HepG2 (cell line): ENCODE measurements around the gene OPA3. TPM values are rescaled to one million over a fixed set of nuclear protein-coding genes. Genes with fewer than 3 reads are reported as not detected.

Source experiments
- ATAD3A ChIP-seq: sonication (generic); formaldehyde crosslinking; IDR thresholded peaks from 2 replicates; pipeline ENCODE4 v1.4.0; 2020; ENCODE audit warnings: missing genetic modification reagents
- CHD2 ChIP-seq: IDR thresholded peaks from 2 replicates; pipeline ENCODE4 v1.6.1; 2011; ENCODE audit warnings: low read depth, low read length, improper control_type of control experiment
- POLR2AphosphoS2 ChIP-seq: IDR thresholded peaks from 2 replicates; pipeline ENCODE4 v1.6.1; 2011; ENCODE audit warnings: low read depth, low read length, improper control_type of control experiment
- SOX13 ChIP-seq, 3 experiments: fragments of 450-650 bp in 1 of 3; sonication (generic) in 1 of 3; formaldehyde crosslinking in 1 of 3; IDR thresholded peaks in 2 of 3; conservative IDR thresholded peaks in 1 of 3; 2 replicates each; pipeline versions ENCODE4 v1.5.0 to v1.6.1; 2016 to 2020; ENCODE audit warnings: antibody characterized with exemption in 1 of 3, mild to moderate bottlenecking in 1 of 3, missing compliant biosample characterization in 1 of 3, missing genetic modification reagents in 1 of 3, moderate library complexity in 1 of 3
- TBX3 ChIP-seq: fragments of 450-650 bp; IDR thresholded peaks from 2 replicates; pipeline ENCODE4 v1.6.1; 2017; ENCODE audit warnings: antibody characterized with exemption, mild to moderate bottlenecking, inconsistent platforms, borderline replicate concordance
- ZNF569 ChIP-seq: sonication (generic); formaldehyde crosslinking; IDR thresholded peaks from 2 replicates; pipeline ENCODE4 v1.5.0; 2020; ENCODE audit warnings: mild to moderate bottlenecking, missing genetic modification reagents, moderate library complexity, borderline replicate concordance
- polyA plus RNA-seq, 8 experiments: library from polyadenylated mRNA; depleted of rRNA in 3 of 8; stranded (reverse) in 7 of 8; unstranded in 1 of 8; fragments of >200 nt; fragmentation: Illumina TruSeq in 4 of 8; extraction: Trizol in 4 of 8; gene quantifications; 2 replicates each; pipeline versions ENCODE4 v1.2.1 to v1.2.3, GENCODE V29; 2011 to 2016; ENCODE audit warnings: low read depth in 4 of 8, missing spikeins in 1 of 8, mixed read lengths in 1 of 8; ENCODE audit not compliant: insufficient read depth in 1 of 8
- total RNA-seq, 5 experiments: library from RNA; depleted of rRNA; stranded (reverse); fragments of >200 nt; fragmentation: Illumina TruSeq; extraction: Trizol; gene quantifications; 2 replicates each; pipeline ENCODE4 v1.2.3, GENCODE V29; 2016; ENCODE audit warnings: low read depth in 1 of 5
- TF ChIP-seq, protein P1 (sequence below): sonication (generic); formaldehyde crosslinking; IDR thresholded peaks from 2 replicates; pipeline ENCODE4 v1.4.0; 2020; ENCODE audit warnings: missing genetic modification reagents
- TF ChIP-seq, protein P2 (sequence below): sonication (generic); formaldehyde crosslinking; IDR thresholded peaks from 2 replicates; pipeline ENCODE4 v1.4.0; 2020; ENCODE audit warnings: missing genetic modification reagents
- TF ChIP-seq, protein P3 (sequence below): IDR thresholded peaks from 2 replicates; pipeline ENCODE4 v1.6.1; 2016; ENCODE audit warnings: low read depth, missing genetic modification reagents, missing compliant biosample characterization
- TF ChIP-seq, protein P4 (sequence below): sonication (generic); formaldehyde crosslinking; IDR thresholded peaks from 2 replicates; pipeline ENCODE4 v1.4.0; 2020; ENCODE audit warnings: missing genetic modification reagents
- TF ChIP-seq, protein P5 (sequence below): sonication (generic); formaldehyde crosslinking; IDR thresholded peaks from 2 replicates; pipeline ENCODE4 v1.8.0; 2023; ENCODE audit warnings: mild to moderate bottlenecking, missing genetic modification reagents

OPA3 gene
- total and polyA plus RNA-seq, 2 of the 13 experiments (the other 11 are each of a cell fraction or from before 2014, with no cell fraction given): 8.3 to 17.7 TPM

DNA sequence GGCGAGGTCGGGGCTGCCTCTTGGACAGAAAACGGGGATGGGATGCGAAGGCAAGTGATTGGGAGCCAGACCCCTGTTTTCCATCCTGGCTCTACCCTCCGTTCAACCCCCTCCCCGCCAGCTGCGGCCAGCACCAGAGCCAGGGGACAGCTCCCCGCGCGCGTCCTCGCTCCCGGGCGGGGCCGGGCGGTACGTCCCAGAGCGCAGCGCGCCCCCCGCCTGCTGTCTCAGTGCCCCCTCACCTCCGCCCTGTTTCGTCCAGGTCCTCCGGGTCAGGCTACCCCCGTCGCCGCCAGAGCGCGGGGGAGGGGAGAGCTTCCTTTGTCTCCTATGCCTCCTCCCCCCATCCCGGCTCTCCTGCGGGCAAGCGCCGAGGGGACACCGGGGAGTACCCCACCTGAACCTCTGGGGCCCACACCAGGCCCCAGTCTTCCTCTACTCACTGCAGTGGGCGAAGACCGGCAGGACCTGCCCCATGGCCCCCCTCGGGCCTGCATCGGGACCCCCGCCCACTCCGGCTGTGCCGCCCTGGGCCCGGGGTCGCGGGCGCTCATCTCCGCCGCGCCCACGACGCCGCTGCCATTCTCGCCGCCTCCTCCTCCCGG, 88.2 kb downstream of the OPA3 start (continued):
- TF ChIP-seq, protein P1, sequence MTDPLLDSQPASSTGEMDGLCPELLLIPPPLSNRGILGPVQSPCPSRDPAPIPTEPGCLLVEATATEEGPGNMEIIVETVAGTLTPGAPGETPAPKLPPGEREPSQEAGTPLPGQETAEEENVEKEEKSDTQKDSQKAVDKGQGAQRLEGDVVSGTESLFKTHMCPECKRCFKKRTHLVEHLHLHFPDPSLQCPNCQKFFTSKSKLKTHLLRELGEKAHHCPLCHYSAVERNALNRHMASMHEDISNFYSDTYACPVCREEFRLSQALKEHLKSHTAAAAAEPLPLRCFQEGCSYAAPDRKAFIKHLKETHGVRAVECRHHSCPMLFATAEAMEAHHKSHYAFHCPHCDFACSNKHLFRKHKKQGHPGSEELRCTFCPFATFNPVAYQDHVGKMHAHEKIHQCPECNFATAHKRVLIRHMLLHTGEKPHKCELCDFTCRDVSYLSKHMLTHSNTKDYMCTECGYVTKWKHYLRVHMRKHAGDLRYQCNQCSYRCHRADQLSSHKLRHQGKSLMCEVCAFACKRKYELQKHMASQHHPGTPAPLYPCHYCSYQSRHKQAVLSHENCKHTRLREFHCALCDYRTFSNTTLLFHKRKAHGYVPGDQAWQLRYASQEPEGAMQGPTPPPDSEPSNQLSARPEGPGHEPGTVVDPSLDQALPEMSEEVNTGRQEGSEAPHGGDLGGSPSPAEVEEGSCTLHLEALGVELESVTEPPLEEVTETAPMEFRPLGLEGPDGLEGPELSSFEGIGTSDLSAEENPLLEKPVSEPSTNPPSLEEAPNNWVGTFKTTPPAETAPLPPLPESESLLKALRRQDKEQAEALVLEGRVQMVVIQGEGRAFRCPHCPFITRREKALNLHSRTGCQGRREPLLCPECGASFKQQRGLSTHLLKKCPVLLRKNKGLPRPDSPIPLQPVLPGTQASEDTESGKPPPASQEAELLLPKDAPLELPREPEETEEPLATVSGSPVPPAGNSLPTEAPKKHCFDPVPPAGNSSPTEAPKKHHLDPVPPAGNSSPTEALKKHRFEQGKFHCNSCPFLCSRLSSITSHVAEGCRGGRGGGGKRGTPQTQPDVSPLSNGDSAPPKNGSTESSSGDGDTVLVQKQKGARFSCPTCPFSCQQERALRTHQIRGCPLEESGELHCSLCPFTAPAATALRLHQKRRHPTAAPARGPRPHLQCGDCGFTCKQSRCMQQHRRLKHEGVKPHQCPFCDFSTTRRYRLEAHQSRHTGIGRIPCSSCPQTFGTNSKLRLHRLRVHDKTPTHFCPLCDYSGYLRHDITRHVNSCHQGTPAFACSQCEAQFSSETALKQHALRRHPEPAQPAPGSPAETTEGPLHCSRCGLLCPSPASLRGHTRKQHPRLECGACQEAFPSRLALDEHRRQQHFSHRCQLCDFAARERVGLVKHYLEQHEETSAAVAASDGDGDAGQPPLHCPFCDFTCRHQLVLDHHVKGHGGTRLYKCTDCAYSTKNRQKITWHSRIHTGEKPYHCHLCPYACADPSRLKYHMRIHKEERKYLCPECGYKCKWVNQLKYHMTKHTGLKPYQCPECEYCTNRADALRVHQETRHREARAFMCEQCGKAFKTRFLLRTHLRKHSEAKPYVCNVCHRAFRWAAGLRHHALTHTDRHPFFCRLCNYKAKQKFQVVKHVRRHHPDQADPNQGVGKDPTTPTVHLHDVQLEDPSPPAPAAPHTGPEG (CRISPR knock-in tag): peak; percentile 67; the same call in 1 of the 2 replicates
- TF ChIP-seq ATAD3A (CRISPR knock-in tag) (no peak; the same call in 1 of the 2 replicates), CHD2 (0 out of 2 replicates have a peak, but pooled peaks have one; percentile 8), TBX3 (no peak), POLR2AphosphoS2 (no peak), SOX13 (IDR thresholded peaks at IDR 0.05) (no peak), SOX13 (CRISPR knock-in tag; conservative IDR thresholded peaks at IDR 0.05 in 1 of 2, IDR thresholded peaks at IDR 0.05 in 1 of 2) (no peak), ZNF569 (CRISPR knock-in tag) (no peak)
- TF ChIP-seq, protein P2, sequence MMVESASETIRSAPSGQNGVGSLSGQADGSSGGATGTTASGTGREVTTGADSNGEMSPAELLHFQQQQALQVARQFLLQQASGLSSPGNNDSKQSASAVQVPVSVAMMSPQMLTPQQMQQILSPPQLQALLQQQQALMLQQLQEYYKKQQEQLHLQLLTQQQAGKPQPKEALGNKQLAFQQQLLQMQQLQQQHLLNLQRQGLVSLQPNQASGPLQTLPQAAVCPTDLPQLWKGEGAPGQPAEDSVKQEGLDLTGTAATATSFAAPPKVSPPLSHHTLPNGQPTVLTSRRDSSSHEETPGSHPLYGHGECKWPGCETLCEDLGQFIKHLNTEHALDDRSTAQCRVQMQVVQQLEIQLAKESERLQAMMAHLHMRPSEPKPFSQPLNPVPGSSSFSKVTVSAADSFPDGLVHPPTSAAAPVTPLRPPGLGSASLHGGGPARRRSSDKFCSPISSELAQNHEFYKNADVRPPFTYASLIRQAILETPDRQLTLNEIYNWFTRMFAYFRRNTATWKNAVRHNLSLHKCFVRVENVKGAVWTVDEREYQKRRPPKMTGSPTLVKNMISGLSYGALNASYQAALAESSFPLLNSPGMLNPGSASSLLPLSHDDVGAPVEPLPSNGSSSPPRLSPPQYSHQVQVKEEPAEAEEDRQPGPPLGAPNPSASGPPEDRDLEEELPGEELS (CRISPR knock-in tag): peak; percentile 43; the same call in 1 of the 2 replicates
- TF ChIP-seq, protein P3, sequence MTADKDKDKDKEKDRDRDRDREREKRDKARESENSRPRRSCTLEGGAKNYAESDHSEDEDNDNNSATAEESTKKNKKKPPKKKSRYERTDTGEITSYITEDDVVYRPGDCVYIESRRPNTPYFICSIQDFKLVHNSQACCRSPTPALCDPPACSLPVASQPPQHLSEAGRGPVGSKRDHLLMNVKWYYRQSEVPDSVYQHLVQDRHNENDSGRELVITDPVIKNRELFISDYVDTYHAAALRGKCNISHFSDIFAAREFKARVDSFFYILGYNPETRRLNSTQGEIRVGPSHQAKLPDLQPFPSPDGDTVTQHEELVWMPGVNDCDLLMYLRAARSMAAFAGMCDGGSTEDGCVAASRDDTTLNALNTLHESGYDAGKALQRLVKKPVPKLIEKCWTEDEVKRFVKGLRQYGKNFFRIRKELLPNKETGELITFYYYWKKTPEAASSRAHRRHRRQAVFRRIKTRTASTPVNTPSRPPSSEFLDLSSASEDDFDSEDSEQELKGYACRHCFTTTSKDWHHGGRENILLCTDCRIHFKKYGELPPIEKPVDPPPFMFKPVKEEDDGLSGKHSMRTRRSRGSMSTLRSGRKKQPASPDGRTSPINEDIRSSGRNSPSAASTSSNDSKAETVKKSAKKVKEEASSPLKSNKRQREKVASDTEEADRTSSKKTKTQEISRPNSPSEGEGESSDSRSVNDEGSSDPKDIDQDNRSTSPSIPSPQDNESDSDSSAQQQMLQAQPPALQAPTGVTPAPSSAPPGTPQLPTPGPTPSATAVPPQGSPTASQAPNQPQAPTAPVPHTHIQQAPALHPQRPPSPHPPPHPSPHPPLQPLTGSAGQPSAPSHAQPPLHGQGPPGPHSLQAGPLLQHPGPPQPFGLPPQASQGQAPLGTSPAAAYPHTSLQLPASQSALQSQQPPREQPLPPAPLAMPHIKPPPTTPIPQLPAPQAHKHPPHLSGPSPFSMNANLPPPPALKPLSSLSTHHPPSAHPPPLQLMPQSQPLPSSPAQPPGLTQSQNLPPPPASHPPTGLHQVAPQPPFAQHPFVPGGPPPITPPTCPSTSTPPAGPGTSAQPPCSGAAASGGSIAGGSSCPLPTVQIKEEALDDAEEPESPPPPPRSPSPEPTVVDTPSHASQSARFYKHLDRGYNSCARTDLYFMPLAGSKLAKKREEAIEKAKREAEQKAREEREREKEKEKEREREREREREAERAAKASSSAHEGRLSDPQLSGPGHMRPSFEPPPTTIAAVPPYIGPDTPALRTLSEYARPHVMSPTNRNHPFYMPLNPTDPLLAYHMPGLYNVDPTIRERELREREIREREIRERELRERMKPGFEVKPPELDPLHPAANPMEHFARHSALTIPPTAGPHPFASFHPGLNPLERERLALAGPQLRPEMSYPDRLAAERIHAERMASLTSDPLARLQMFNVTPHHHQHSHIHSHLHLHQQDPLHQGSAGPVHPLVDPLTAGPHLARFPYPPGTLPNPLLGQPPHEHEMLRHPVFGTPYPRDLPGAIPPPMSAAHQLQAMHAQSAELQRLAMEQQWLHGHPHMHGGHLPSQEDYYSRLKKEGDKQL: no peak; the same call in 1 of the 2 replicates
- TF ChIP-seq, protein P4, sequence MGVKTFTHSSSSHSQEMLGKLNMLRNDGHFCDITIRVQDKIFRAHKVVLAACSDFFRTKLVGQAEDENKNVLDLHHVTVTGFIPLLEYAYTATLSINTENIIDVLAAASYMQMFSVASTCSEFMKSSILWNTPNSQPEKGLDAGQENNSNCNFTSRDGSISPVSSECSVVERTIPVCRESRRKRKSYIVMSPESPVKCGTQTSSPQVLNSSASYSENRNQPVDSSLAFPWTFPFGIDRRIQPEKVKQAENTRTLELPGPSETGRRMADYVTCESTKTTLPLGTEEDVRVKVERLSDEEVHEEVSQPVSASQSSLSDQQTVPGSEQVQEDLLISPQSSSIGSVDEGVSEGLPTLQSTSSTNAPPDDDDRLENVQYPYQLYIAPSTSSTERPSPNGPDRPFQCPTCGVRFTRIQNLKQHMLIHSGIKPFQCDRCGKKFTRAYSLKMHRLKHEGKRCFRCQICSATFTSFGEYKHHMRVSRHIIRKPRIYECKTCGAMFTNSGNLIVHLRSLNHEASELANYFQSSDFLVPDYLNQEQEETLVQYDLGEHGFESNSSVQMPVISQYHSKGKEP (CRISPR knock-in tag): peak; percentile 93
- TF ChIP-seq, protein P5, sequence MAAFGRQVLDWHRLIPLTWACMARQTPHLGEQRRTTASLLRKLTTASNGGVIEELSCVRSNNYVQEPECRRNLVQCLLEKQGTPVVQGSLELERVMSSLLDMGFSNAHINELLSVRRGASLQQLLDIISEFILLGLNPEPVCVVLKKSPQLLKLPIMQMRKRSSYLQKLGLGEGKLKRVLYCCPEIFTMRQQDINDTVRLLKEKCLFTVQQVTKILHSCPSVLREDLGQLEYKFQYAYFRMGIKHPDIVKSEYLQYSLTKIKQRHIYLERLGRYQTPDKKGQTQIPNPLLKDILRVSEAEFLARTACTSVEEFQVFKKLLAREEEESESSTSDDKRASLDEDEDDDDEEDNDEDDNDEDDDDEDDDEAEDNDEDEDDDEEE (CRISPR knock-in tag): peak; percentile 54; the same call in 1 of the 2 replicates
